Fibroblast of lung (primary cell): ENCODE measurements around the gene CRISP1.

Source experiments
- EZH2 ChIP-seq: IDR thresholded peaks from 2 replicates; pipeline ENCODE4 v1.5.1; 2012; ENCODE audit warnings: low read length, control low read depth, mild to moderate bottlenecking; ENCODE audit errors: missing control alignments
- TF ChIP-seq, protein P1 (sequence below), 2 donors: IDR thresholded peaks in 1 of 2; conservative IDR thresholded peaks in 1 of 2; 1 replicate in 1 of 2; 2 replicates in 1 of 2; pipeline ENCODE4 v1.5.1; 2011 to 2012; ENCODE audit warnings: low read length in 2 of 2, control low read depth in 1 of 2, inconsistent platforms in 1 of 2, low read depth in 1 of 2, mild to moderate bottlenecking in 1 of 2

GRCh38 chr6:49833386-49833785, 32.9 kb downstream of the CRISP1 start:
- TF ChIP-seq, protein P1, sequence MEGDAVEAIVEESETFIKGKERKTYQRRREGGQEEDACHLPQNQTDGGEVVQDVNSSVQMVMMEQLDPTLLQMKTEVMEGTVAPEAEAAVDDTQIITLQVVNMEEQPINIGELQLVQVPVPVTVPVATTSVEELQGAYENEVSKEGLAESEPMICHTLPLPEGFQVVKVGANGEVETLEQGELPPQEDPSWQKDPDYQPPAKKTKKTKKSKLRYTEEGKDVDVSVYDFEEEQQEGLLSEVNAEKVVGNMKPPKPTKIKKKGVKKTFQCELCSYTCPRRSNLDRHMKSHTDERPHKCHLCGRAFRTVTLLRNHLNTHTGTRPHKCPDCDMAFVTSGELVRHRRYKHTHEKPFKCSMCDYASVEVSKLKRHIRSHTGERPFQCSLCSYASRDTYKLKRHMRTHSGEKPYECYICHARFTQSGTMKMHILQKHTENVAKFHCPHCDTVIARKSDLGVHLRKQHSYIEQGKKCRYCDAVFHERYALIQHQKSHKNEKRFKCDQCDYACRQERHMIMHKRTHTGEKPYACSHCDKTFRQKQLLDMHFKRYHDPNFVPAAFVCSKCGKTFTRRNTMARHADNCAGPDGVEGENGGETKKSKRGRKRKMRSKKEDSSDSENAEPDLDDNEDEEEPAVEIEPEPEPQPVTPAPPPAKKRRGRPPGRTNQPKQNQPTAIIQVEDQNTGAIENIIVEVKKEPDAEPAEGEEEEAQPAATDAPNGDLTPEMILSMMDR (conservative IDR thresholded peaks at IDR 0.05 in 1 of 2, IDR thresholded peaks at IDR 0.05 in 1 of 2; ENCODE audit: low read depth in 1 of 2, low read length in 2 of 2) = no peak
- TF ChIP-seq EZH2 = no peak
